Breast epithelium (tissue), 3 donors: Measurements from ENCODE around the gene ALB.

ENCODE experiments used
- POLR2A ChIP-seq: fragments of 450-650 bp; IDR thresholded peaks from one replicate; pipeline ENCODE4 v1.6.1; 2016; ENCODE audit warnings: antibody characterized with exemption, mild to moderate bottlenecking, moderate library complexity
- POLR2AphosphoS5 ChIP-seq, 3 donors: sonication (generic); formaldehyde crosslinking; IDR thresholded peaks; one replicate each; pipeline ENCODE4 v1.6.1; 2017; ENCODE audit warnings: antibody characterized with exemption in 3 of 3
- TF ChIP-seq, protein P1 (sequence below), 3 donors: fragments of 450-650 bp; IDR thresholded peaks; one replicate each; pipeline ENCODE4 v1.5.1; 2016 to 2017; ENCODE audit warnings: antibody characterized with exemption in 3 of 3, mild to moderate bottlenecking in 3 of 3, moderate library complexity in 3 of 3

DNA sequence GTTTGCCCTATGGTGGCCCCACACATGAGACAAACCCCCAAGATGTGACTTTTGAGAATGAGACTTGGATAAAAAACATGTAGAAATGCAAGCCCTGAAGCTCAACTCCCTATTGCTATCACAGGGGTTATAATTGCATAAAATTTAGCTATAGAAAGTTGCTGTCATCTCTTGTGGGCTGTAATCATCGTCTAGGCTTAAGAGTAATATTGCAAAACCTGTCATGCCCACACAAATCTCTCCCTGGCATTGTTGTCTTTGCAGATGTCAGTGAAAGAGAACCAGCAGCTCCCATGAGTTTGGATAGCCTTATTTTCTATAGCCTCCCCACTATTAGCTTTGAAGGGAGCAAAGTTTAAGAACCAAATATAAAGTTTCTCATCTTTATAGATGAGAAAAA, 14.6 kb downstream of the ALB start:
- TF ChIP-seq, protein P1, sequence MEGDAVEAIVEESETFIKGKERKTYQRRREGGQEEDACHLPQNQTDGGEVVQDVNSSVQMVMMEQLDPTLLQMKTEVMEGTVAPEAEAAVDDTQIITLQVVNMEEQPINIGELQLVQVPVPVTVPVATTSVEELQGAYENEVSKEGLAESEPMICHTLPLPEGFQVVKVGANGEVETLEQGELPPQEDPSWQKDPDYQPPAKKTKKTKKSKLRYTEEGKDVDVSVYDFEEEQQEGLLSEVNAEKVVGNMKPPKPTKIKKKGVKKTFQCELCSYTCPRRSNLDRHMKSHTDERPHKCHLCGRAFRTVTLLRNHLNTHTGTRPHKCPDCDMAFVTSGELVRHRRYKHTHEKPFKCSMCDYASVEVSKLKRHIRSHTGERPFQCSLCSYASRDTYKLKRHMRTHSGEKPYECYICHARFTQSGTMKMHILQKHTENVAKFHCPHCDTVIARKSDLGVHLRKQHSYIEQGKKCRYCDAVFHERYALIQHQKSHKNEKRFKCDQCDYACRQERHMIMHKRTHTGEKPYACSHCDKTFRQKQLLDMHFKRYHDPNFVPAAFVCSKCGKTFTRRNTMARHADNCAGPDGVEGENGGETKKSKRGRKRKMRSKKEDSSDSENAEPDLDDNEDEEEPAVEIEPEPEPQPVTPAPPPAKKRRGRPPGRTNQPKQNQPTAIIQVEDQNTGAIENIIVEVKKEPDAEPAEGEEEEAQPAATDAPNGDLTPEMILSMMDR (IDR thresholded peaks at IDR 0.05), result no peak
- TF ChIP-seq POLR2AphosphoS5 (IDR thresholded peaks at IDR 0.05) (no peak), POLR2A (no peak)
